ENCODE data around the gene A1BG.
A peak's percentile ranks its signal among the peaks of the same experiment; 100 is the strongest.
"Not testable (repeated sequence)": the region's sequence is repeated elsewhere in the genome, so short reads cannot be mapped to it uniquely, and the experiment has no call there.

The A1BG gene

GRCh38 chr19:58386576-58387337 lies 33.5 kb upstream of the A1BG start, which contains the start of gene RPS5:
Gene RPS5 (plus strand): TSS chr19:58387269. CDS start chr19:58388138, 869 bp downstream.
- peak within 1 kb of the TSS; percentile 77 for H3K4me3 ChIP-seq (ENCODE audit: low read length)
- peaks cover 6% of the 10 kb centered on the region for H3K4me1 ChIP-seq (ENCODE audit: control insufficient read depth, insufficient read depth, low read length)
- H3K27ac ChIP-seq (ENCODE audit: low read length) = no peak within 1 kb of the TSS
- DNase-seq (ENCODE audit: low read depth, low spot score) = no peak
- H3K9me3 ChIP-seq (ENCODE audit: control insufficient read depth, insufficient read depth, low read length) = no peaks in the 10 kb centered on the region
- no peaks in the 10 kb centered on the region for H3K27me3 ChIP-seq (ENCODE audit: control insufficient read depth, insufficient read depth, low read length)
- H3K36me3 ChIP-seq (ENCODE audit: control insufficient read depth, insufficient read depth, low read length) = peaks cover 6% of the 10 kb centered on the region; the same call in 1 of the 2 replicates
- no CpG with 5 or more reads among the region's 64 CpGs for WGBS (ENCODE audit: insufficient coverage, insufficient read length)

GRCh38 chr19:58385891-58386575 lies 32.7 kb upstream of the A1BG start:
- Histone ChIP-seq H3K36me3 (ENCODE audit: control insufficient read depth, insufficient read depth, low read length) (peaks cover 6% of the 10 kb centered on the region; the same call in 1 of the 2 replicates), H3K27me3 (ENCODE audit: control insufficient read depth, insufficient read depth, low read length) (no peaks in the 10 kb centered on the region), H3K9me3 (ENCODE audit: control insufficient read depth, insufficient read depth, low read length) (no peaks in the 10 kb centered on the region), H3K27ac (ENCODE audit: low read length) (no peak overlapping the region), H3K4me1 (ENCODE audit: control insufficient read depth, insufficient read depth, low read length) (peaks cover 6% of the 10 kb centered on the region), H3K4me3 (ENCODE audit: low read length) (peak overlapping the region; percentile 75)
- no CpG with 5 or more reads among the region's 36 CpGs for WGBS (ENCODE audit: insufficient coverage, insufficient read length)
- DNase-seq (ENCODE audit: low read depth, low spot score) = no peak

- Histone ChIP-seq H3K4me1 (ENCODE audit: control insufficient read depth, insufficient read depth, low read length) (peaks cover 6% of the 10 kb centered on the region), H3K27me3 (ENCODE audit: control insufficient read depth, insufficient read depth, low read length) (no peaks in the 10 kb centered on the region), H3K36me3 (ENCODE audit: control insufficient read depth, insufficient read depth, low read length) (peaks cover 6% of the 10 kb centered on the region; the same call in 1 of the 2 replicates), H3K27ac (ENCODE audit: low read length) (no peak overlapping the region), H3K9me3 (ENCODE audit: control insufficient read depth, insufficient read depth, low read length) (no peaks in the 10 kb centered on the region), H3K4me3 (ENCODE audit: low read length) (peak overlapping the region; percentile 75; the same call in 1 of the 2 replicates)
- DNase-seq (ENCODE audit: low read depth, low spot score) = no peak
- WGBS (ENCODE audit: insufficient coverage, insufficient read length) = no CpG with 5 or more reads among the region's 9 CpGs
Measured at GRCh38 chr19:58385313-58385890, 32.1 kb upstream of the A1BG start.

- Histone ChIP-seq H3K4me3 (ENCODE audit: low read length) (no peak overlapping the region), H3K27me3 (ENCODE audit: control insufficient read depth, insufficient read depth, low read length) (no peaks in the 10 kb centered on the region), H3K4me1 (ENCODE audit: control insufficient read depth, insufficient read depth, low read length) (peaks cover 8% of the 10 kb centered on the region), H3K9me3 (ENCODE audit: control insufficient read depth, insufficient read depth, low read length) (no peaks in the 10 kb centered on the region), H3K27ac (ENCODE audit: low read length) (no peak overlapping the region), H3K36me3 (ENCODE audit: control insufficient read depth, insufficient read depth, low read length) (peaks cover 2% of the 10 kb centered on the region; the same call in 1 of the 2 replicates)
- no peak for DNase-seq (ENCODE audit: low read depth, low spot score)
- WGBS (ENCODE audit: insufficient coverage, insufficient read length) = no CpG with 5 or more reads among the region's 6 CpGs
Measured at GRCh38 chr19:58382997-58383603, 29.8 kb upstream of the A1BG start.

- no peak for DNase-seq (ENCODE audit: low read depth, low spot score)
- Histone ChIP-seq H3K36me3 (ENCODE audit: control insufficient read depth, insufficient read depth, low read length) (no peaks in the 10 kb centered on the region), H3K4me3 (ENCODE audit: low read length) (peak overlapping the region; percentile 39; the same call in 1 of the 2 replicates), H3K27ac (ENCODE audit: low read length) (no peak overlapping the region), H3K27me3 (ENCODE audit: control insufficient read depth, insufficient read depth, low read length) (no peaks in the 10 kb centered on the region), H3K9me3 (ENCODE audit: control insufficient read depth, insufficient read depth, low read length) (no peaks in the 10 kb centered on the region), H3K4me1 (ENCODE audit: control insufficient read depth, insufficient read depth, low read length) (peaks cover 8% of the 10 kb centered on the region)
- WGBS (ENCODE audit: insufficient coverage, insufficient read length) = no CpG with 5 or more reads among the region's 26 CpGs
Measured at GRCh38 chr19:58381460-58382212, 28.3 kb upstream of the A1BG start.

GRCh38 chr19:58380662-58381459 lies 27.6 kb upstream of the A1BG start, which contains the start of gene ZNF837:
Gene ZNF837 (minus strand): TSS chr19:58381030. CDS start chr19:58369332, 11,698 bp downstream.
- WGBS (ENCODE audit: insufficient coverage, insufficient read length) = no CpG with 5 or more reads among the region's 83 CpGs

GRCh38 chr19:58380037-58380661 lies 26.9 kb upstream of the A1BG start:
- no peak for DNase-seq (ENCODE audit: low read depth, low spot score)
- Histone ChIP-seq H3K36me3 (ENCODE audit: control insufficient read depth, insufficient read depth, low read length) (no peaks in the 10 kb centered on the region), H3K27me3 (ENCODE audit: control insufficient read depth, insufficient read depth, low read length) (no peaks in the 10 kb centered on the region), H3K9me3 (ENCODE audit: control insufficient read depth, insufficient read depth, low read length) (no peaks in the 10 kb centered on the region), H3K4me1 (ENCODE audit: control insufficient read depth, insufficient read depth, low read length) (peaks cover 2% of the 10 kb centered on the region; the same call in 1 of the 2 replicates), H3K27ac (ENCODE audit: low read length) (no peak overlapping the region), H3K4me3 (ENCODE audit: low read length) (peak overlapping the region; percentile 56; the same call in 1 of the 2 replicates)
- no CpG with 5 or more reads among the region's 24 CpGs for WGBS (ENCODE audit: insufficient coverage, insufficient read length)

More at GRCh38 chr19:58380662-58381459, 27.6 kb upstream of the A1BG start, which contains the start of gene ZNF837:
- H3K27ac ChIP-seq (ENCODE audit: low read length) = no peak within 1 kb of the TSS
- H3K9me3 ChIP-seq (ENCODE audit: control insufficient read depth, insufficient read depth, low read length) = no peaks in the 10 kb centered on the region
- peak; percentile 100 for DNase-seq (ENCODE audit: low read depth, low spot score)
- no peaks in the 10 kb centered on the region for H3K27me3 ChIP-seq (ENCODE audit: control insufficient read depth, insufficient read depth, low read length)
- peaks cover 8% of the 10 kb centered on the region for H3K4me1 ChIP-seq (ENCODE audit: control insufficient read depth, insufficient read depth, low read length)
- H3K36me3 ChIP-seq (ENCODE audit: control insufficient read depth, insufficient read depth, low read length) = no peaks in the 10 kb centered on the region
- peak within 1 kb of the TSS; percentile 56; the same call in 1 of the 2 replicates for H3K4me3 ChIP-seq (ENCODE audit: low read length)

GRCh38 chr19:58379246-58379645 lies 26.0 kb upstream of the A1BG start:
- no peak for DNase-seq (ENCODE audit: low read depth, low spot score)
- Histone ChIP-seq H3K36me3 (ENCODE audit: control insufficient read depth, insufficient read depth, low read length) (no peaks in the 10 kb centered on the region), H3K4me3 (ENCODE audit: low read length) (no peak overlapping the region), H3K27me3 (ENCODE audit: control insufficient read depth, insufficient read depth, low read length) (no peaks in the 10 kb centered on the region), H3K27ac (ENCODE audit: low read length) (no peak overlapping the region), H3K4me1 (ENCODE audit: control insufficient read depth, insufficient read depth, low read length) (peaks cover 2% of the 10 kb centered on the region; the same call in 1 of the 2 replicates), H3K9me3 (ENCODE audit: control insufficient read depth, insufficient read depth, low read length) (no peaks in the 10 kb centered on the region)
- WGBS (ENCODE audit: insufficient coverage, insufficient read length) = no CpG with 5 or more reads among the region's 6 CpGs

GRCh38 chr19:58376724-58377123 lies 23.4 kb upstream of the A1BG start:
- WGBS (ENCODE audit: insufficient coverage, insufficient read length) = no CpG with 5 or more reads among the region's 7 CpGs
- H3K27me3 ChIP-seq (ENCODE audit: control insufficient read depth, insufficient read depth, low read length); DNase-seq (ENCODE audit: low read depth, low spot score); H3K4me1 ChIP-seq (ENCODE audit: control insufficient read depth, insufficient read depth, low read length); H3K4me3 ChIP-seq (ENCODE audit: low read length); H3K9me3 ChIP-seq (ENCODE audit: control insufficient read depth, insufficient read depth, low read length); H3K36me3 ChIP-seq (ENCODE audit: control insufficient read depth, insufficient read depth, low read length); H3K27ac ChIP-seq (ENCODE audit: low read length): not testable (repeated sequence)
